Measurements from ENCODE around the gene UNC5C. TPM values are rescaled to one million over a fixed set of nuclear protein-coding genes. Genes with fewer than 3 reads are reported as not detected.

The UNC5C gene
- total RNA-seq, 1 donor from 2014 or later = not detected

DNA sequence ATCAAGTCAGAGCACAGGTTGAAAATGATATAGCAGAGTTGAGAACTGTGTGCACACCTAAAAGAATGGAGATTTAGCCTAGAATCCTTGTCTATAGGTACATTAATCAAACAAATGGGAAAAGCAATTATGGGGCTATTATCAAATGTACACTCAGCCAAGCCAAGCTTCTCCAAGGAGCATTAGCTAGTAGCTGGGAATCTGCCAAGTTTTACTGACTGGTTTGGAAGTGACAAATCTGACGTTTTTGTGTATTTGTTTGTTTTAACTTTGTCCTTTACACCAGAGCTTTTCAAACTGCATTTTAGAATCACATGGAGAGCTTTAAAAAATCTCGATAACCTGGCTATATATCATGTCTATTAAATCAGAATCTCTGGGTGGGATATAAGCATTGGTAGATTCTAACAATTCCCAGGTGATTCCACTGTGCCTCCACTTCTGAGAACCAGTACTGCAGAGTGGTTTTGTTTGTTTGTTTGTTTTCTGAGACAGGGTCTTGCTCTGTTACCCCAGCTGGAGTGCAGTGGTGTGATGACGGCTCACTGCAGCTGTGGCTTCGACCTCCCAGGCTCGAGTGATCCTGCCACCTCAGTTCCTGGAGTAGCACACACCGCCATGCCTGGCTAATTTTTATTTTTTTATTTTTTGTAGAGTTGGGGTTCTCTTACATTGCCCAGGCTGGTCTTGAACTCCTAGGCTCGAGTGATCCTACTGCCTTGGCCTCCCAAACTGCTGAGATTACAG lies 279.8 kb downstream of the UNC5C start:
- ChIA-PET POLR2A (no interaction called here), CTCF (no interaction called here)
- intact Hi-C loops (cut with micrococcal nuclease) = no loop called here
- no peaks in the 10 kb centered on the region for H3K4me1 Mint-ChIP-seq
- DNase-seq = no peak
- H3K36me3 Mint-ChIP-seq (ENCODE audit: low read depth) = no peaks in the 10 kb centered on the region
- H3K27me3 Mint-ChIP-seq = no peaks in the 10 kb centered on the region
- no peak overlapping the region for H3K27ac Mint-ChIP-seq
- TF ChIP-seq, protein P1, sequence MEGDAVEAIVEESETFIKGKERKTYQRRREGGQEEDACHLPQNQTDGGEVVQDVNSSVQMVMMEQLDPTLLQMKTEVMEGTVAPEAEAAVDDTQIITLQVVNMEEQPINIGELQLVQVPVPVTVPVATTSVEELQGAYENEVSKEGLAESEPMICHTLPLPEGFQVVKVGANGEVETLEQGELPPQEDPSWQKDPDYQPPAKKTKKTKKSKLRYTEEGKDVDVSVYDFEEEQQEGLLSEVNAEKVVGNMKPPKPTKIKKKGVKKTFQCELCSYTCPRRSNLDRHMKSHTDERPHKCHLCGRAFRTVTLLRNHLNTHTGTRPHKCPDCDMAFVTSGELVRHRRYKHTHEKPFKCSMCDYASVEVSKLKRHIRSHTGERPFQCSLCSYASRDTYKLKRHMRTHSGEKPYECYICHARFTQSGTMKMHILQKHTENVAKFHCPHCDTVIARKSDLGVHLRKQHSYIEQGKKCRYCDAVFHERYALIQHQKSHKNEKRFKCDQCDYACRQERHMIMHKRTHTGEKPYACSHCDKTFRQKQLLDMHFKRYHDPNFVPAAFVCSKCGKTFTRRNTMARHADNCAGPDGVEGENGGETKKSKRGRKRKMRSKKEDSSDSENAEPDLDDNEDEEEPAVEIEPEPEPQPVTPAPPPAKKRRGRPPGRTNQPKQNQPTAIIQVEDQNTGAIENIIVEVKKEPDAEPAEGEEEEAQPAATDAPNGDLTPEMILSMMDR (IDR thresholded peaks at IDR 0.05) = no peak
- no peaks in the 10 kb centered on the region for H3K9me3 Mint-ChIP-seq
- no peak overlapping the region for H3K4me3 Mint-ChIP-seq
- ATAC-seq (ENCODE audit: low read depth) = no peak

DNA sequence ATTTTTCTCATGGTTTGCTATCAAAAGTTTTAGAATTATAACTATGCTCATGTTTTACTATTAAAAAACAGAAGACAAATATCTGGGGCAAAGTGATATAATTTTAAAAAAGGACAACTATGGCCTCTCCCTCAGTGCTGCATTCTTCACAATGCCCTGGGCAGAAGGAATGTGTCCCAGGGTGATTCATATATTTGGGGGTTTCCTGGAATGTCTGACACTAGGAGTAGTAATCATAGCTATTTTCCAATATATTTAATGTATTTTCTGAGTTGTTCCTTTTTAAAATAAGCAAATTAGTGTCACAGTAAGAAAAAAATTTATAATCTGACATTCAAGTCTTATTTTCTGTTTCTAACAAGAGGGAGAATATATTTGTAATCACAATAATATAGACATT lies 281.7 kb downstream of the UNC5C start:
- H3K4me1 Mint-ChIP-seq = no peaks in the 10 kb centered on the region
- CTCF ChIA-PET = no interaction called here

DNA sequence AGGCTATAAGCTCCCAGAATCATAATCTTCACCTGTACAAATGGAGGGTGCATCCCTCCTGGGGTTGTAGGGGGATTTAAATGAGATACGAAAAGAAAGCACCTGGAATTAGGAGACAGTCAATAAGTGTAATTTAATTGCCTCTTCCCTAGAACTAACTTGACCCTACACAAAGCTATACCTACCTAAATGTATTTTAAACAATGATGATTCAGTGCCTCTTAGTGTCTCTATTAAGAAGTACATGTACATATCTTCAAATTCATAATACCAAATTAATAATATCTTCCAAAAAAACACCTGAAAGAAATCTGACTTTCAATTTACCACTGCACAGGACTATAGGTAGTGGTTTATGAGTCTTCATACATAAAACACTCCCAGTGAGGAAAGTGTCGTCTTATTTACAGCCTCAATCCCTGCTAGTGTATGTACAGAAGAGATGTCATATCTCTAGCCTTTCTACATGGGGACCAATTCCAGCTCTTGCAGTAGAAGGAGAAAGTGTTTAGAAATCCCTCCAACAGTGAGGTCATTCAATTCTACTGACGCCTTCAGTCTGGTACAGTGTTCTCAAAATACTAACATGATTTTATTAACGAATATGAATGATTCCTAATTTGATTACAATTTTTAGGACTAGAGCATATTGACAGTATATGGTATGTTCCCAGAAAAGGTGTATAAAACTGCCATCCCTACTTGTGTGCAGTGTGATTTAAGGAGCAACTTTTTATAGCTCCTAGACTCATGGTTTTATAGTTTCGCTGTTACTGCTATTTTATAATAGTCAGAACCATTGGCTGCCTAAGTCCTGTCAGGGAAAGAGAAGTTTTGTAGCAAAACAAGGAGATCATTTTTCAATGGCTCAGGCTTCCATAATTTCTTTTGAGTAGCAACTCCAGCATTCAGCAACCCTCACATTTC lies 282.7 kb downstream of the UNC5C start:
- intact Hi-C loops (cut with micrococcal nuclease) = no loop called here
- Mint-ChIP-seq H3K27me3 (no peaks in the 10 kb centered on the region), H3K4me1 (no peaks in the 10 kb centered on the region), H3K36me3 (ENCODE audit: low read depth) (no peaks in the 10 kb centered on the region), H3K27ac (no peak overlapping the region), H3K4me3 (no peak overlapping the region), H3K9me3 (no peaks in the 10 kb centered on the region)
- CTCF ChIA-PET = no interaction called here
- POLR2A ChIA-PET = no interaction called here
- ATAC-seq (ENCODE audit: low read depth) = no peak
- no peak for DNase-seq
- TF ChIP-seq, protein P1 (IDR thresholded peaks at IDR 0.05) = no peak

More for the DNA sequence above, 281.7 kb downstream of the UNC5C start:
- Mint-ChIP-seq H3K27me3 (no peaks in the 10 kb centered on the region), H3K36me3 (ENCODE audit: low read depth) (no peaks in the 10 kb centered on the region), H3K27ac (no peak overlapping the region), H3K9me3 (no peaks in the 10 kb centered on the region), H3K4me3 (no peak overlapping the region)
- ATAC-seq (ENCODE audit: low read depth) (no peak), DNase-seq (no peak)
- TF ChIP-seq, protein P1 (IDR thresholded peaks at IDR 0.05) = no peak
- POLR2A ChIA-PET = no interaction called here
- intact Hi-C loops (cut with micrococcal nuclease) = no loop called here

DNA sequence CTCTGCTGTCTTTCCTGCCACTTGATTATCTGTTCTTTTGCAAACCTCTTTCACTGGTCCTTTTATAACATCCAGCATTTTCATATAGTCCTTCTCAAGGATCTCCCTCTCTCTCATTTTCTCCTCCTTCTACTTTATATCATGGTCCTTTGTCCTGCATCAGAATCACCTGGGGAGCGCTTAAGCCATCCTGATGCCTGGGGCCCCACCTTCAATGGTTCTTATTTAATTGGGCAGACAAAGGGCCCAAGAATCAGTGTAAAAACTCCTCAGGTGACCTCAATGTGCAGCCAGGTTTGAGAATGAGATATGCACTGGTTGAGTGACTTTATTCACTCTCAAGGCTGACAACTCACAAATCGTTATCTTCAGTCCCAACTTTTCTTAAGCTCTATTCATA lies 283.9 kb downstream of the UNC5C start:
- TF ChIP-seq, protein P1 (IDR thresholded peaks at IDR 0.05) = no peak
- CTCF ChIA-PET = no interaction called here

DNA sequence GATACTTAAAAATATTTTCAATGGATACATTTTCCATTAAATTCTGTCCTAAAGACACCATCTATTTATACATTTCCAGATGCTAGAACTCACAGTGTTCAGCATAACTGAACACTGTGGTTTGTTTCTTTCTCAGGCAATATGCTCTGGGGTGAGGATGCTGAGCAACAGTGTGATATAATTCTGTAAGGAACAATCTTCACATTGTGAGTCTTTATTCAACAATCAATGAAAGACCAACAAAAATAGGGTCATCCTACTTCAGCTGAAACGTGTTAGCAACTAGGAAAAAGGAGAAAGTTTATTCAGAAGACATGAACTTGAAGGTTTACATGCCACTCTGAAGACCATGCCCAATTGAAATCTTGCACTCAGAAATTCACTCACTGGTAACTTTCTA lies 284.8 kb downstream of the UNC5C start:
- TF ChIP-seq, protein P1 (IDR thresholded peaks at IDR 0.05) = no peak
- POLR2A ChIA-PET = no interaction called here

More for the DNA sequence above, 283.9 kb downstream of the UNC5C start:
- ATAC-seq (ENCODE audit: low read depth) (no peak), DNase-seq (no peak)
- Mint-ChIP-seq H3K27ac (no peak overlapping the region), H3K36me3 (ENCODE audit: low read depth) (no peaks in the 10 kb centered on the region), H3K27me3 (no peaks in the 10 kb centered on the region), H3K4me1 (no peaks in the 10 kb centered on the region), H3K4me3 (no peak overlapping the region), H3K9me3 (no peaks in the 10 kb centered on the region)
- POLR2A ChIA-PET = no interaction called here
- intact Hi-C loops (cut with micrococcal nuclease) = no loop called here

More for the DNA sequence above, 284.8 kb downstream of the UNC5C start:
- Mint-ChIP-seq H3K4me1 (no peaks in the 10 kb centered on the region), H3K27ac (no peak overlapping the region), H3K9me3 (no peaks in the 10 kb centered on the region), H3K36me3 (ENCODE audit: low read depth) (no peaks in the 10 kb centered on the region), H3K27me3 (no peaks in the 10 kb centered on the region), H3K4me3 (no peak overlapping the region)
- CTCF ChIA-PET = no interaction called here
- intact Hi-C loops (cut with micrococcal nuclease) = no loop called here
- ATAC-seq (ENCODE audit: low read depth) (no peak), DNase-seq (no peak)

Data from activated B cell treated with CpG ODN at 0.5 μM for 24 hours (primary cell).